ENCODE data around the gene PLCH1.

PLCH1 gene

DNA sequence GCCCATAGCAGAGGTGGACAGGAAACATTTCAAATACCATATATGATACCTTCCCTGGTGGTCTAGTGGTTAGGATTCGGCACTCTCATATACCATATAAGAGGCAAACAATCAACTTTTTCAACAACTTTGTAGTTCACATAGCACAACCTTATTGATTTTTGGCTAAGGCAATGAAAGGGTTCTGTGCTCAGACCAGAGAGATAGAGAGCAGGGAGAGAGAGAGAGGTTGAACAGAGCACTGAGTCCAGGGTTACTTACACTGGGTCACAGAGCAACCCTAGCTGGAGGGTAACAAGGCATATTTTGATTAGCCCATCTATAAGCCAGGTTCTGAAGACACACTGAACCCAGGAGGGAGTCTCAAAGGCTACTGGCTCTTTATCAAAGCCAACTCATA, 83.8 kb downstream of the PLCH1 start:
- TF ChIP-seq, protein P1, sequence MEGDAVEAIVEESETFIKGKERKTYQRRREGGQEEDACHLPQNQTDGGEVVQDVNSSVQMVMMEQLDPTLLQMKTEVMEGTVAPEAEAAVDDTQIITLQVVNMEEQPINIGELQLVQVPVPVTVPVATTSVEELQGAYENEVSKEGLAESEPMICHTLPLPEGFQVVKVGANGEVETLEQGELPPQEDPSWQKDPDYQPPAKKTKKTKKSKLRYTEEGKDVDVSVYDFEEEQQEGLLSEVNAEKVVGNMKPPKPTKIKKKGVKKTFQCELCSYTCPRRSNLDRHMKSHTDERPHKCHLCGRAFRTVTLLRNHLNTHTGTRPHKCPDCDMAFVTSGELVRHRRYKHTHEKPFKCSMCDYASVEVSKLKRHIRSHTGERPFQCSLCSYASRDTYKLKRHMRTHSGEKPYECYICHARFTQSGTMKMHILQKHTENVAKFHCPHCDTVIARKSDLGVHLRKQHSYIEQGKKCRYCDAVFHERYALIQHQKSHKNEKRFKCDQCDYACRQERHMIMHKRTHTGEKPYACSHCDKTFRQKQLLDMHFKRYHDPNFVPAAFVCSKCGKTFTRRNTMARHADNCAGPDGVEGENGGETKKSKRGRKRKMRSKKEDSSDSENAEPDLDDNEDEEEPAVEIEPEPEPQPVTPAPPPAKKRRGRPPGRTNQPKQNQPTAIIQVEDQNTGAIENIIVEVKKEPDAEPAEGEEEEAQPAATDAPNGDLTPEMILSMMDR (IDR thresholded peaks at IDR 0.05), result no peak

DNA sequence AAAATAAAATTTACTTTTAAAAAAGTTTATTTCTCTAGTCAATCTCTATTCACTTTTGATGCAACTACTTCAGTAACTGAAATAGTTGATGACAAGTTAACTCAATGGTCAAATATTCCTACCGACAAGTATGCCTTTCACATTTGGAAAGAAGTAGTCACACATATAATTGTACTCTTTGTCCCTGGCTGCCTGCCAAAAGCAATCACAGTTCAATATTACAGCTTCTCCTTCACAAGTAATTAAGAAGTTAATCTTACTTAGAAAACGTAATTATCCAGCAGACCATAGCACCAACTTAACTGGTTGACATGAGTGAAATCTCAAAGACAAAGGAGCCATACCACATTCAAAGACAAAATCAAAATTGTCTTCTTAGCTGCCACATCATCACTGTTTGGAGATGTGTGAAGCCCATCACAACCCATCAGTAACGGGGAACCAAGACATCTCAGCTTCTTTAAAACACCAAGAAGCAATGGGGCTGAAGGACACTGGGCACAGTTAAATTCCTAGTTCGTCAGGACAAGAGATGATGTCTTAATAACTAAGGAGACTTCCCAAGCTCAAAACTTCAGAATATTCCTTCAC, 86.1 kb downstream of the PLCH1 start:
- TF ChIP-seq, protein P1 (IDR thresholded peaks at IDR 0.05), result no peak

DNA sequence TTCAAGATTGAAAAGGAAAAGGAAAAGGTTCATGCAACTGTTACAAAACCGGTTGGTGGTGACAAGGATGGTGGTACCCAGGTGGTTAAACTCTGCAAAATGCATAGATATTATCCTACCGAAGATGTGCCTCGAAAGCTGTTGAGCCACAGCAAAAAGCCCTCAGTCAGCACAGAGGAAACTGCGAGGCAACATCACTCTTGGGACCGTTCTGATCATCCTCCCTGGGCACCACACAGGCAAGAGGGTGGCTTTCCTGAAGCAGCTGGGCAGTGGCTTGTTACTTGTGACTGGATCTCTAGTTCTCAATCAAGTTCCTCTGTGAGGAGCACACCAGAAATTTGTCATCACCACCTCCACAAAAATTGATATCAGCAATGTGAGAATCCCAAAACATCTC, 86.9 kb downstream of the PLCH1 start:
- TF ChIP-seq, protein P1 (IDR thresholded peaks at IDR 0.05), result no peak

DNA sequence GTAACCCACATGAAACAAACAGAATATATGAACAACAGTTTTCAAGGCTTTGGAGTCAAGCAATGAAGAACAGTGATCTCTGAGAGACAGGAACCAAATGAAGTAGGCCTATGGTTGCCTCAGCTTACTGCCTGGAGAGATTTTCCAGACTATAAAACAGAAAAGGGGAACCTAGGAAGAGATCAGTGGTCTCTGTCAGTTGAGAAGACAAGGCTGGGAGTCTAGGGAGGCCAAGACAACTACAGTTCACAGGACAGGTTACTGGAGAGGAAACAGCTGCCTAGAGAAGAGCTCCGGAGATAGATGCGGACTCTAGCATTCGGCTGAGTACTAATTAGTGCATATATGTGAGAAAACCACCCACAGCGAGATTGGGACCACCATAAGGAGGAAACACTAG, 87.7 kb downstream of the PLCH1 start:
- TF ChIP-seq, protein P1 (IDR thresholded peaks at IDR 0.05), result no peak

DNA sequence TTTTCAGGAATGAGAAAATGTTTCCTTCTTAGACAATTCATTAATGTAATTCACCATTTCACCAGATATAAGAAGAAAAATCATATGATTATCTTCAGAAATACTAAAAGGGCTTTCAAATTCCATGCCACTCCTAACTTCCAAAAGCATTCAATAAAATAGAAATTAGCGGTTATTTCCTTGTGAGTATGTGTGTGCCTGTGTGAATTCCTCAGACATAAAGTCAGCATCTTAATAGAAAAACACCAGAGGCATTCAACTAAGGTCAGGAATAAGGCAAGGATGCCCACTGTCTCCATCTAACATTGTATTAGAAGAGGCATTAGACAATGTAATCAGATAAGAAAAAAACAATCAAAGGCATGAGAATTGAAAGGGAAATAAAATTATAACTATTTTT, 88.4 kb downstream of the PLCH1 start:
- TF ChIP-seq, protein P1 (IDR thresholded peaks at IDR 0.05), result no peak

DNA sequence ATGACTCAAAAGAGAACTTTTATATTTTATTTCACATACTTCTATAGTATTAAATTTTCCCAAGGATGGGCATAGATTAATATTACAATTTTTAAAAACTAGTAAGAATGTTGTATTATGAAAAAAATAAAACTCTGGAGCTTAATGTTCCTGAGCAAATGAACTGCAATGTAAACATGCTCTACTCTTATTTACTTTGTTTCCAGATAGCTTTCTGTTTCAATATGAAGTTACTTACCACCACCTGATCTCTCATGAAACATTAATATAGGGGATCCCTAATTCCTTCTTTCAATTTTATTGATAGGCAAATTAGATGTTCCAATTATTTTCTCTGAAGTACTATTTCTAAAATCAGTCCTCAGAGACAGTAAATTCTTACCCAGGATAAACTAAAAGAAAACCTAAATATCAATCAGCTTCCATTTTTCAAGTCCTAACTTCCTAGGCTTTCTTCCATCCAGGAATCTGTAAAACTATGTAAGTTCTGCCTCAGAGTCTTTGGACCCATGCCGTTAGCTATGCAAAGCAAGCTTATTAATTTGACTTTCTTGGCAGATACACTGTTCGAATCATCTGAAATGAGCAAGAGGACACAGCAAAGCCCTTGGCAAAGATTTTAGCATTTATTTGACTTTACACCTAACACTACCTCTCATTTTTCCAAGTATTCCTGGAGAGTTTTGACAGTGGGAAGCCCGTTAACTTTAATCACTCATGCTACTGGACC, 93.2 kb downstream of the PLCH1 start:
- TF ChIP-seq, protein P1 (IDR thresholded peaks at IDR 0.05), result no peak

DNA sequence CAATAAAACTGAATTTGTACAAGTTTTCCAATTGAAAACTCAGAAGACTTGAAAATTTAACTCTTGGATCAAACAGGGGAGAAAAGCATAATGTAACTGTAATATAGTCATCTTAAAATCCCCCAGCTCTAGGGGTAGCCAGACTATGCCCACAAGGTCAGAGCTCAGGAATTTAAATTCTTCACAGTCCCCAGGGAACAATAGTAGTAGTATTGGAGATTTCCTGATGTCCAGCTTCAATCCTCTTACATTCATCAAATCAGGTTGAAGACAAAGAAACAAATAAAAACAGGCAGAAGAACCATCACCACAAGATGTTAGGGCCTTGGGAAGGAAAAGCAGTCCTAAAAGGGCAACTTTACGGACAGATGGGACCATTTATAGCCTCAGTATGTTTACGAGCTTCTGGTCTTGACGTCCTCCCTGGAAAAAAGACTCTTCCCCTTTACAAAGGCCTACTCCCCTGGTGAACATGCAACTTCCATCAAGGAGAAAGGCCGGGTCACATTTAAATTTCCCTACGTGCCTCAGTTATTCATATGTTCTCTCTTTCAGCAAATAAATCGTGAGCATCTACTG, 96.8 kb downstream of the PLCH1 start:
- TF ChIP-seq, protein P1 (IDR thresholded peaks at IDR 0.05), result no peak

All from LNCAP (cell line).